ENCODE measurements around the gene USP48.

DNA sequence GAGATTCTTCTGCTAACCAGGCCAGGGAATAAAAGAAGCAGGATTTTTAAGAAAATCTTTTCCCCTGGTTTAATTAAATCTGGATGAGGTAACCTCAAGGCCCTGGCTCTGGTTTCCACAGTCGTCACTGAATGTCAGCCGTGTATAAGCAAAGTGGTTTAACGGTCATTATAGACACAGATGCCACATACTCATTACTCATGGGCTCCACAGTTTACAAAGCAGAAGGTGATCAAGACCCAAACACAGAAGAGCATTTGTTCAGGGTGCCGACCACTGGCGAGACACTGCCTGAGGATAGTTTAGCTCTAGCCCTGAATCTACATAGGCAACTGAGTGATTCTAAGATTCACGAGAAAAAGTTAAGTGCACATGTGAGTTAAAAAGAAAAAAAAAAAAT, 86.0 kb downstream of the USP48 start:
- TF ChIP-seq, protein P1, sequence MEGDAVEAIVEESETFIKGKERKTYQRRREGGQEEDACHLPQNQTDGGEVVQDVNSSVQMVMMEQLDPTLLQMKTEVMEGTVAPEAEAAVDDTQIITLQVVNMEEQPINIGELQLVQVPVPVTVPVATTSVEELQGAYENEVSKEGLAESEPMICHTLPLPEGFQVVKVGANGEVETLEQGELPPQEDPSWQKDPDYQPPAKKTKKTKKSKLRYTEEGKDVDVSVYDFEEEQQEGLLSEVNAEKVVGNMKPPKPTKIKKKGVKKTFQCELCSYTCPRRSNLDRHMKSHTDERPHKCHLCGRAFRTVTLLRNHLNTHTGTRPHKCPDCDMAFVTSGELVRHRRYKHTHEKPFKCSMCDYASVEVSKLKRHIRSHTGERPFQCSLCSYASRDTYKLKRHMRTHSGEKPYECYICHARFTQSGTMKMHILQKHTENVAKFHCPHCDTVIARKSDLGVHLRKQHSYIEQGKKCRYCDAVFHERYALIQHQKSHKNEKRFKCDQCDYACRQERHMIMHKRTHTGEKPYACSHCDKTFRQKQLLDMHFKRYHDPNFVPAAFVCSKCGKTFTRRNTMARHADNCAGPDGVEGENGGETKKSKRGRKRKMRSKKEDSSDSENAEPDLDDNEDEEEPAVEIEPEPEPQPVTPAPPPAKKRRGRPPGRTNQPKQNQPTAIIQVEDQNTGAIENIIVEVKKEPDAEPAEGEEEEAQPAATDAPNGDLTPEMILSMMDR (IDR thresholded peaks at IDR 0.05): no peak
- no peak for TF ChIP-seq POLR2A (IDR thresholded peaks at IDR 0.05)

Measured in esophagus squamous epithelium (tissue), 4 donors.